DMS153 (cell line): Measurements from ENCODE around the gene FRMD5.
"Not testable (repeated sequence)": the region's sequence is repeated elsewhere in the genome, so short reads cannot be mapped to it uniquely, and the experiment has no call there.

Experiments
- DNase-seq: peaks from one replicate; lab custom pipeline; 2025; lab: John Stamatoyannopoulos, UW

The FRMD5 gene

DNA sequence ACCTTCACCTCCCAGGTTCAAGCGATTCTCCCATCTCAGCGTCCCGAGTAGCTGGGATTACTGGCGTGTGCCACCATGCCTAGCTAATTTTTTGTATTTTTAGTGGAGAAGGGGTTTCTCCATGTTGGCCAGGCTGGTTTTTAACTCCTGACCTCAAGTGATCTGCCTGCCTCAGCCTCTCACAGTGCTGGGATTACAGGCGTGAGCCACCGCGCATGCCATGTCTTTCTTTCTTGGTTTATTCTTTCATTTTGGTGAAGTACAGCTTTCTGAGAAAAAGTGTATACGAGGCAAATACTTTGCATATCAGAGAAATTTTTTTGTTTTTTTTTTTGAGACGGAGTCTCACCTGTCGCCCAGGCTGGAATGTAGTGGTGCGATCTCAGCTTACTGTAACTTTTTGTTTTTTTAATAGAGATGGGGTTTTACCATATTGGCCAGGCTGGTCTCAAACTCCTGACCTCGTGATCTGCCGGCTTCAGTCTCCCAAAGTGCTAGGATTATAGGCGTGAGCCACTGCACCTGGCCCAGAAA is 363.5 kb downstream of the FRMD5 start:
- not testable (repeated sequence) for DNase-seq

DNA sequence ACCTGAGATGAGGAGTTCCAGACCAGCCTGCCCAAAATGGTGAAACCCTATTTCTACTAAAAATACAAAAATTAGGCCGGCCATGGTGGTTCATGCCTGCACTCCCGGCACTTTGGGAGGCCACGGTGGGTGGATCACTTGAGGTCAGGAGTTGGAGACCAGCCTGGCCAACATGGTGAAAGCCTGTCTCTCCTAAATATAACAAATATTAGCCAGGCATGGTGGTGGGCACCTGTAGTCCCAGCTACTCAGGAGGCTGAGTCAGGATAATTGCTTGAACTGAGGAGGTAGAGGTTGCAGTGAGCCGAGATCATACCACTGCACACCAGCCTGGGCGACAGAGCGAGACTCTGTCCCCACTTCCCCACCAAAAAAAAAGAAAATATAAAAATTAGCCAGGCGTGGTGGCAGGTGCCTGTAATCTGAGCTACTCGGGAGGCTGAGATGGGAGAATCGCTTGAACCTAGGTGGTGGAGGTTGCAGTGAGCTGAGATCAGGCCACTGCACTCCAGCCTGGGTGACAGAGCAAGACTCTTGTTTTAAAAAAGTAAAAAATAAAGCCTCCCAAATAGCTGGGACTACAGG is 364.3 kb downstream of the FRMD5 start:
- DNase-seq: not testable (repeated sequence)

DNA sequence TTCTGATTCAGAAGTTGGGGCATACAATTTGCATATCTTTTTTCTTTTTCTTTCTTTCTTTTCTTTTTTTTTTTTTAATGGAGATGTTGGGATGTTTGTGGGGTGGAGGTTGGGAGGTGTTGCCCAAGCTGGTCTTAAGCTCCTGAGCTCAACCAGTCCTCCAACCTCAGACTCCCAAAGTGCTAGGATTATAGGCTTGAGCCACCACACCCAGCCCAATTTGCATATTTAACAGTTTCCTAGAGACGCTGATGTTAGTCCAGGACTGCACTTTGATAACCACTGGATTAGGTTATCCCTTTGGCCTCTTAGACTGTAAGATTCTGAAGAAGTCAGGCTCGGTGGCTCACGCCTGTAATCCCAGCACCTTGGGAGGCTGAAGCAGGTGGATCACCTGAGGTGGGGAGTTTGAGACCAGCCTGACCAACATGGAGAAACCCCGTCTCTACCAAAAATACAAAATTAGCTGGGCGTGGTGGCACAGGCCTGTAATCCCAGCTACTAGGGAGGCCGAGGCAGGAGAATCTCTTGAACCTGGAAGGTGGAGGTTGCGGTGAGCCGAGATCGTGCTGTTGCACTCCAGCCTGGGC is 365.0 kb downstream of the FRMD5 start:
- DNase-seq: not testable (repeated sequence)

DNA sequence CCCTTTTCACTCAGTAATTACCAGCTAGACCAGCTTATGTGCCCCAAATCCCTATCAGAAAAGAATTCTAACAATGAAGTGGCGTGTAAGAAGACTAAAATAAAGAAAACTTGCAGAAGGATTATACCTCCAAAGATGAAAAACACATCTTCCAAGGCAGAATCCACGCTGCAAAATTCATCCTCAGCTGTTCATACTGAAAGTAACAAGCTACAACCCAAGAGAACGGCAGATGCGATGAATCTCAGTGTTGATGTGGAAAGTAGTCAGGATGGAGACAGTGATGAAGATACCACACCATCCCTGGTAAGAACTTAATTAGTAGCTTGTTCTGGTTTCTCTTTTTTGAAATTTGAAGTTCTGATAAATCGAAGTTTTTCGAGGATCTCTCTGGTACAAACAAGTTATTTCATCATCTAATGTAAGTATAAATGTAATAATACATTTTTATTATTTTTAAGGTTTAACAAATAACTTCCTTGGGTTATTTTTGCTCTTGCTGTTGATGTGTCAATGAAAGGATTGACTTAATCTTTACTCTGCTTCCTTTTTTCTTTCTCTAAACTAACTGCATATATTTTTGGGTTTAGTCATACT is 366.9 kb downstream of the FRMD5 start:
- DNase-seq: no peak

DNA sequence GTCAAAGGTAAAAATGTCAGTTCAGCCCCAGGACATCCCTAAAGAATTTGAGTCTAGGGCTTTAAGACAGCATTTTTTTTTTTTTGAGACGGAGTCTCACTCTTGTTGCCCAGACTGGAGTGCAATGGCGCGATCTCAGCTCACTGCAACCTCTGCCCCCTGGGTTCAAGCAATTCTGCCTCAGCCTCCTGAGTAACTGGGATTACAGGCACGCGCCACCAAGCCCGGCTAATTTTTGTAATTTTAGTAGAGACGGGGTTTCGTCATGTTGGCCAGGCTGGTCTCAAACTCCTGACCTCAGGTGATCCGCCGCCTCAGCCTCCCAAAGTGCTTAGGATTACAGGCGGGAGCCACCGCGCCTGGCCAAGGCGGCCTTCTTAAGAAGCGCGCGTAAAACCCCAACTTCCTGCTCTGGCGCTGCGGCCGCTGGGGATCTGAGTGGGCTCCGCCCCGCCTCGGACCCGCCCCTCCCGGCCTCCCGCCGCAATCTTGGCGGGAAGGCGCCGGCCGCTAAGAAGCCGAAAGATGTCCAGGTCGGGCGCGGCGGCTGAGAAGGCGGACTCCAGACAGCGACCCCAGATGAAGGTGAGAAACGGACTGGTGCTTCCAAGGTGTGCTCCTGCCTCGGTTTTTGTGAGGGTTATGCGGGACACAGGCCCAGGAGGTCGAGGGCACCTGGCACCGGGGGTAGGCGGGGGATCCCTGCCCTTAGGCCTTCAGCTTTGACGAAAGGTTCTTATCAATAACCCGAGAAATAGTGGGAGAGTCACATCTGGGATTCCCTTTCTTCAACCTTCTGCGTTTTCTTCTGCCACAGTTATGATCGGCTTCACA is 368.3 kb downstream of the FRMD5 start, which contains the start of gene WDR76:
Gene WDR76, plus strand, starts transcription at position 495 of the 834 bp plus-strand sequence. Its CDS starts 31 bp downstream, at position 526.
- peak; percentile 57 for DNase-seq

DNA sequence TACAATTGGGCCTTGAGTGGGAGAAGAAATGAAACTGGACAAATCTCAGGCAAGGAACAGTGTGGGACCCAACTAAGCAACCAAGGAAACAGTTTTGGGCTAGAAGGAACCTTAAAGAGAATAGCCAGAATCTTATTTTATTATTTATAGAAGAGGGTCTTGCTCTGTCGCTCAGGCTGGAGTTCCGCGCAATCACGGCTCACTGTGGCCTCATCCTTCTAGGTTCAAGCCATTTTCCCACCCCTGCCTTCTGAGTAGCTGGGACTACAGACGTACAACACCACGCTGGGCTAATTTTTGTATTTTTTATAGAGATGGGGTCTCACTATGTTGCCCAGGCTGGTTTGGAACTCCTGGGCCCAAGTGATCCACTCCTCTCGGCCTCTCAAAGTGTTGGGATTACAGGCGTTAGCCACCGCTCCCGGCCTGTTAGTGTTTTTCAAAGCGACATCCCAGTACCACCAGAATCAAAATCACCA is 369.0 kb downstream of the FRMD5 start:
- no peak for DNase-seq

DNA sequence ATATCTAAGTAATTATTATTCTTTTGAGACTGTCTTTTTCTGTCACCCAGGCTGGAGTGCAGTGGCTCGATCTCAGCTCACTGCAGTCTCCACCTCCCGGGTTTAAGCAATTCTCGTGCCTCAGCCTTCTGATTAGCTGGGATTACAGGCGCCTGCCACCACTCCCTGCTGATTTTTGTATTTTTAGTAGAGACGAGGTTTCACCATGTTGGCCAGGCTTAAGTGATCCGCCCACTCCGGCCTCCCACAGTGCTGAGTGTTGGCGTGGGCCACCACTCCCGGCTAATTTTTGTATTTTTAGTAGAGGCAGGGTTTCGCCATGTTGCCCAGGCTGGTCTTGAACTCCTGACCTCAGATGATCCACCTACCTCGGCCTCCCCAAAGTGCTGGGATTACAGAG is 369.8 kb downstream of the FRMD5 start:
- not testable (repeated sequence) for DNase-seq

DNA sequence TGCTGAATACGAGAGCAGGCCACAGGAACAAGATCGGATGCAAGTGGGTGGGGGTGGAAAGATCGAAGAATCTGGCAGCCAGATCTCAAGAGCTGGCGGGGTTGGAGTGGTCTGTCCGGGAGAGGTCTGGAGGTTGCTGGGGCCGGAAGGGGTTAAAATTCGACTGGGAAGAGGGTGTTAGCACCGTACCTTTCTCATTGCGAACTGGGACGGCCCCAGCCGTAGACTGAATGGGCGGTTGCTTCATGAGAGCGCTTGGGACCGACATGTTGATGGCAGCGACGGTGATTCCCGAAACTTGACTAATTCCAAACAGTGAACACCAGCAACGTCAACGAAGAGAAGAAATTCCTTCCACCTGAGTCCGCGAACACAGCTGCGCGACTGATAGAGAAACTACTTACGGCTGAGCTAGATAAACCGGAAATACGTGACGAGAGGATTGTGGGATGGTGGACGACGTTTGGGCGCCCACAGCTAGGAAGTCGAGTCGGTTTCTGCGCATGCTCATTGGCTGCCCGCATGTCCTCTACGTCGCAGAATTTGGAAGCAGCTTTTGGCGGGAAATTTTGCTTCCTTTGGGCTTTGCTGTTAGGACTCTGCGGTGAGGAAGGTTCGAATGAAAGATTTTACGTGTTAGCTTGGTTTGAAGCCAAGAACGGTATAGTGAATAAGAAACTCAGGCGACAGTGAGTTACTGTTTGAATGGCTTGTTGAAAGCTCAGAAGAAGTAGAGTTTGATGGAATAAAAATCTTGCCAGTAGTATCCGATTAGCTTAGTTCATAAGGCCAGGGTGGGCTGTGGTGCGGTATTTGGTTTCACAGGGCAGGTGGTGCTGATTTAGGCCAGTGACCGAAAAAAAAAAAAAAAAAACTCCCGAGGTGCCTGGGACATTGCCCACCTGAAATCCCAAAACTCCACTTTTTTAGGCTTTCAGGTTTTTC is 370.5 kb downstream of the FRMD5 start, which contains the start of gene MFAP1:
Gene MFAP1, minus strand, starts transcription at position 389 of the 945 bp plus-strand sequence. Its CDS starts 121 bp downstream, at position 268.
- DNase-seq: peak; percentile 83

DNA sequence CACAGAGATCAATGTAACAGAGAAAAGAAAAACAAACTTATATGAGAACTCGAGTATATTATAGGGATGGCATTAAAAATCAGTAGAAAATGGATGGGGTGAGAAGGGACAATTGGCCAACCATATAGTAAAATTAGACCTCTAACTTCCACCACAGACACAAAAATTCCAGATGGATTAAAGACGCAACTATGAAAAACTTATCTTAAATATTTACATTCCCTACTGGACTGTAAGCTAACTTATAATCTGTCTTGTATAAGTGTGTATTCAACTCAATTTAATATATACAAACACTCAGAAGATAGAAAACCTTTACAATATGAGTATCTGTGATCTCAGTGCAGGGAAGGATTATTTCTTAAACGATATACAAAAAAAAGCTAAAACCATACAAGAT is 373.6 kb downstream of the FRMD5 start:
- no peak for DNase-seq
